Measurements from ENCODE around the gene TRPM2.

TRPM2 gene

DNA sequence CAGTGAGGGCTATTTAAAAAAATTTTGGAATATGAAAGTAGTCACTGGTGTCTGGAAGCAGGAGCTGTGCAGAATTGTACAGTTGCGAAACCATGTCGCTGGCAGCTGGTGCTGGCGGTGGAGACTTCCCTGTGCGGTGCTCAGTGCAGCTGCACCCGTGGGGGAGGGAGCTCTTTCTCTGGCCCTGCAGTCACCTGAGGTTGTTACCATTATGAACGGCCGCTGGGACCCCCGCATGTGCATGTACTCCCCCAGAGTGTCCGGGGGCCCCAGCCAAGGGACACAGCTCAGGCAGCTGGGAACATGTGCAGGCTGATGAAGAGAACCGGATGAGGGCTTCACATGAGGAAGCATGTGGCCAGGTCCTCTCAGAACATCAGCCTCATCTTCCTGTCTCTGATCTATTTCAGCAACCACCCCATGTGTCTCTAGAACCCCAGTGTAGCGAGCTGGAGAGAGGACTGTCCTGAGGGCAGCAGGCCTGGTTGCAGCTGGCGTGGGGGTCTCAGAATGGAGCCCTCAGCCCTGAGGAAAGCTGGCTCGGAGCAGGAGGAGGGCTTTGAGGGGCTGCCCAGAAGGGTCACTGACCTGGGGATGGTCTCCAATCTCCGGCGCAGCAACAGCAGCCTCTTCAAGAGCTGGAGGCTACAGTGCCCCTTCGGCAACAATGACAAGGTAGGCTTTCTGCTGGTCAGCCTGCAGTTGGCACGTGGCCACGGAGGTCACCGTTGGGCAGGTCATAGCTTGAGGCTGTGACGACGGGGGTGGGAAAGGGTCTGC, at the start of gene TRPM2:
TRPM2 (plus strand) TSS at position 431 of the 780 bp plus-strand sequence; CDS start at position 511, 80 bp downstream.
- Histone ChIP-seq H3K9ac (ENCODE audit: low read depth, low read length) (peak within 1 kb of the TSS; percentile 28), H3K4me3 (ENCODE audit: low read depth in 1 of 2, low read length in 2 of 2) (peak within 1 kb of the TSS in 1 of 2 experiments; percentile 27; a peak in 2 of 4 replicates), H3K27ac (ENCODE audit: low read length) (peak within 1 kb of the TSS; percentile 77)

GRCh38 chr21:44304011-44304616, 49.3 kb upstream of the TRPM2 start:
- no peak overlapping the region for H3K4me3 ChIP-seq (ENCODE audit: low read depth in 1 of 2, low read length in 2 of 2)
- H3K4me1 ChIP-seq (ENCODE audit: insufficient read depth, low read length), result peaks cover 29% of the 10 kb centered on the region
- DNase-seq, result no peak
- no peak overlapping the region for H3K4me2 ChIP-seq (ENCODE audit: insufficient read depth, low read length)
- no peaks in the 10 kb centered on the region for H3K9me3 ChIP-seq (ENCODE audit: insufficient read depth, low read length, severe bottlenecking)
- peaks cover 73% of the 10 kb centered on the region for H4K20me1 ChIP-seq (ENCODE audit: insufficient read depth, low read length)
- peaks cover 68% of the 10 kb centered on the region for H3K79me2 ChIP-seq (ENCODE audit: insufficient read depth, low read length)
- H3K27ac ChIP-seq (ENCODE audit: low read length), result no peak overlapping the region
- TF ChIP-seq EZH2 (IDR thresholded peaks at IDR 0.05; ENCODE audit: borderline replicate concordance, low read depth, low read length, severe bottlenecking) (no peak), CTCF (IDR thresholded peaks at IDR 0.05; ENCODE audit: borderline replicate concordance, extremely low read depth, low read length, poor library complexity, severe bottlenecking) (no peak)
- no peak overlapping the region for H3K9ac ChIP-seq (ENCODE audit: low read depth, low read length)
- peaks cover 49% of the 10 kb centered on the region for H3K36me3 ChIP-seq (ENCODE audit: insufficient read depth, low read length)
- no peak for ATAC-seq (ENCODE audit: insufficient read depth, low read depth)
- H2AFZ ChIP-seq (ENCODE audit: low read depth, low read length), result no peak overlapping the region
- no peaks in the 10 kb centered on the region for H3K27me3 ChIP-seq (ENCODE audit: insufficient read depth, low read length, poor library complexity)

More for the DNA sequence above, at the start of gene TRPM2:
- Histone ChIP-seq H3K79me2 (ENCODE audit: insufficient read depth, low read length) (no peaks in the 10 kb centered on the region), H3K9me3 (ENCODE audit: insufficient read depth, low read length, severe bottlenecking) (no peaks in the 10 kb centered on the region), H3K36me3 (ENCODE audit: insufficient read depth, low read length) (no peaks in the 10 kb centered on the region), H4K20me1 (ENCODE audit: insufficient read depth, low read length) (no peaks in the 10 kb centered on the region), H3K27me3 (ENCODE audit: insufficient read depth, low read length, poor library complexity) (no peaks in the 10 kb centered on the region), H3K4me2 (ENCODE audit: insufficient read depth, low read length) (peak within 1 kb of the TSS; percentile 48), H2AFZ (ENCODE audit: low read depth, low read length) (peak within 1 kb of the TSS; percentile 36; the same call in 1 of the 2 replicates), H3K4me1 (ENCODE audit: insufficient read depth, low read length) (peaks cover 45% of the 10 kb centered on the region)
- TF ChIP-seq EZH2 (IDR thresholded peaks at IDR 0.05; ENCODE audit: borderline replicate concordance, low read depth, low read length, severe bottlenecking) (no peak), CTCF (IDR thresholded peaks at IDR 0.05; ENCODE audit: borderline replicate concordance, extremely low read depth, low read length, poor library complexity, severe bottlenecking) (no peak)
- DNase-seq (peak; percentile 83), ATAC-seq (ENCODE audit: insufficient read depth, low read depth) (peak; percentile 85)

DNA sequence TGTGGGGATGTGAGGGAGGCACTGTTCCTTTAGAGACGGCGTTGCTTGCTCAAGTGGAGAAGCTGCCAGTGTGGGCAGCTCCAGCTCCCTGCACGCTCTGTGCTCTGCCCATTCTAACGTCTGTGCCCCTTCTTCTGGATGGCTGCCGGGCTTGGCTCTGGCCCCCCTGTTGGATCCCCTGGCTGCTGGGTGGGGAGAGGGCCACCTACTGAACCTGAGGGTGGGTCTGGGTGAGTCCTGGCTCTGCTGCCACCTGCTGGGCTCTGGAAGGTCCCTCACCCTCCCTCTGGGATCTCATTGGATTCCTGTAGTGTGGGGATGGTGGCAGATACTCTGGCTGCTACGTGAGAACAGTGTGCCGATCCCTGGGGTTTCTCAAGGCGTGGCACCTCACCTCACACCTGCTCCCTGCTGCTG, 48.5 kb upstream of the TRPM2 start:
- H3K4me3 ChIP-seq (ENCODE audit: low read depth in 1 of 2, low read length in 2 of 2), result no peak overlapping the region
- DNase-seq (peak; percentile 60), ATAC-seq (ENCODE audit: insufficient read depth, low read depth) (peak; percentile 72)
- H2AFZ ChIP-seq (ENCODE audit: low read depth, low read length), result no peak overlapping the region
- H3K4me1 ChIP-seq (ENCODE audit: insufficient read depth, low read length), result peaks cover 22% of the 10 kb centered on the region
- peaks cover 53% of the 10 kb centered on the region for H3K36me3 ChIP-seq (ENCODE audit: insufficient read depth, low read length)
- H3K79me2 ChIP-seq (ENCODE audit: insufficient read depth, low read length), result peaks cover 71% of the 10 kb centered on the region
- H4K20me1 ChIP-seq (ENCODE audit: insufficient read depth, low read length), result peaks cover 80% of the 10 kb centered on the region
- no peaks in the 10 kb centered on the region for H3K27me3 ChIP-seq (ENCODE audit: insufficient read depth, low read length, poor library complexity)
- no peaks in the 10 kb centered on the region for H3K9me3 ChIP-seq (ENCODE audit: insufficient read depth, low read length, severe bottlenecking)
- no peak overlapping the region for H3K9ac ChIP-seq (ENCODE audit: low read depth, low read length)
- H3K4me2 ChIP-seq (ENCODE audit: insufficient read depth, low read length), result no peak overlapping the region
- no peak overlapping the region; the same call in 1 of the 2 replicates for H3K27ac ChIP-seq (ENCODE audit: low read length)
- TF ChIP-seq CTCF (IDR thresholded peaks at IDR 0.05; ENCODE audit: borderline replicate concordance, extremely low read depth, low read length, poor library complexity, severe bottlenecking) (peak; percentile 76), EZH2 (IDR thresholded peaks at IDR 0.05; ENCODE audit: borderline replicate concordance, low read depth, low read length, severe bottlenecking) (no peak)

Data from DND-41 (cell line).